PC-3 (cell line): Measurements from ENCODE around the gene RPS6KA3.

ENCODE experiments used
- EZH2 ChIP-seq: fragments of 300-600 bp; sonication (generic); IDR thresholded peaks from one replicate; pipeline ENCODE4 v1.6.1; 2017; ENCODE audit warnings: antibody characterized with exemption, mild to moderate bottlenecking, low read length; ENCODE audit not compliant: unreplicated experiment
- EZH2phosphoT487 ChIP-seq: fragments of 300-600 bp; sonication (generic); IDR thresholded peaks from 2 replicates; pipeline ENCODE4 v1.6.1; 2018; ENCODE audit warnings: mild to moderate bottlenecking, antibody characterized with exemption, low read length, borderline replicate concordance
- TF ChIP-seq, protein P1 (sequence below): fragments of 300-600 bp; sonication (generic); conservative IDR thresholded peaks from 2 replicates; pipeline ENCODE4 v1.5.1; 2017; ENCODE audit warnings: antibody characterized with exemption, low read depth, mild to moderate bottlenecking, low read length

DNA sequence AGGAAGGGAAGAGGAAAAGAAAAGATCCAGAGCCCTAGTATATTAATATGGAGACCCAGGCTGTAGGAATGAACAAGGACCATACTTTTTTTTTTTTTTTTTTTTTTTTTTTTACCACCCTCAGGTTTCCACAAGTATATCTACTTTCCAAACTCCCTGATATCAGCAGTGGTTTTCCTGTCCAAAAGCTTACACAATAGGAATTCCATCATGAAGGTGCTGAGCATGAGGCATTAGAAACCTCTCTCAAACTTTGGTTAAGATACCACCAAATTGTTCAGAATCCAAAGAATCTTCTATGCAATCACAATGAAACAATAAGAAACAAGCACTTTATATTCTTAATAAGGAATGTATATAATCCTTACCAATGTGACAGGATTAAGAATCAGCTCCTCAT lies 26.5 kb downstream of the RPS6KA3 start:
- TF ChIP-seq, protein P1, sequence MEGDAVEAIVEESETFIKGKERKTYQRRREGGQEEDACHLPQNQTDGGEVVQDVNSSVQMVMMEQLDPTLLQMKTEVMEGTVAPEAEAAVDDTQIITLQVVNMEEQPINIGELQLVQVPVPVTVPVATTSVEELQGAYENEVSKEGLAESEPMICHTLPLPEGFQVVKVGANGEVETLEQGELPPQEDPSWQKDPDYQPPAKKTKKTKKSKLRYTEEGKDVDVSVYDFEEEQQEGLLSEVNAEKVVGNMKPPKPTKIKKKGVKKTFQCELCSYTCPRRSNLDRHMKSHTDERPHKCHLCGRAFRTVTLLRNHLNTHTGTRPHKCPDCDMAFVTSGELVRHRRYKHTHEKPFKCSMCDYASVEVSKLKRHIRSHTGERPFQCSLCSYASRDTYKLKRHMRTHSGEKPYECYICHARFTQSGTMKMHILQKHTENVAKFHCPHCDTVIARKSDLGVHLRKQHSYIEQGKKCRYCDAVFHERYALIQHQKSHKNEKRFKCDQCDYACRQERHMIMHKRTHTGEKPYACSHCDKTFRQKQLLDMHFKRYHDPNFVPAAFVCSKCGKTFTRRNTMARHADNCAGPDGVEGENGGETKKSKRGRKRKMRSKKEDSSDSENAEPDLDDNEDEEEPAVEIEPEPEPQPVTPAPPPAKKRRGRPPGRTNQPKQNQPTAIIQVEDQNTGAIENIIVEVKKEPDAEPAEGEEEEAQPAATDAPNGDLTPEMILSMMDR, result no peak
- TF ChIP-seq EZH2 (no peak), EZH2phosphoT487 (no peak)
